Upper lobe of left lung (tissue), 4 donors: ENCODE measurements around the gene ADIPOQ.

Source experiments
- CTCF ChIP-seq, 6 experiments: fragments of 450-650 bp in 4 of 6; fragments of 200-600 bp in 2 of 6; sonication (generic) in 2 of 6; IDR thresholded peaks; one replicate each; pipeline ENCODE4 v1.5.1; 2016 to 2019; ENCODE audit warnings: antibody characterized with exemption in 6 of 6
- POLR2A ChIP-seq, 4 donors: fragments of 450-650 bp; IDR thresholded peaks; one replicate each; pipeline ENCODE4 v1.5.1; 2016 to 2017; ENCODE audit warnings: antibody characterized with exemption in 4 of 4, mild to moderate bottlenecking in 2 of 4
- POLR2AphosphoS5 ChIP-seq, 2 donors: sonication (generic); formaldehyde crosslinking; IDR thresholded peaks; one replicate each; pipeline ENCODE4 v1.5.1; 2017; ENCODE audit warnings: antibody characterized with exemption in 2 of 2

- no peak for TF ChIP-seq CTCF (IDR thresholded peaks at IDR 0.05)
- no peak for TF ChIP-seq POLR2A (IDR thresholded peaks at IDR 0.05)
- no peak for TF ChIP-seq POLR2AphosphoS5 (IDR thresholded peaks at IDR 0.05)
These were observed 46.1 kb downstream of the ADIPOQ start for GRCh38 chr3:186888569-186888968.
